NCI-H2081 treated with DMSO at 0.1 percent for 48 hours (cell line): Measurements from ENCODE around the gene SHROOM3.

Source experiments
- DNase-seq: peaks from one replicate; lab custom pipeline; 2025; lab: John Stamatoyannopoulos, UW

SHROOM3 gene

GRCh38 chr4:76663824-76664223 is 228.8 kb downstream of the SHROOM3 start:
- no peak for DNase-seq

- no peak for DNase-seq
Measured at GRCh38 chr4:76665153-76665552, 230.1 kb downstream of the SHROOM3 start.

- DNase-seq: no peak
Measured at GRCh38 chr4:76665721-76666120, 230.7 kb downstream of the SHROOM3 start.

GRCh38 chr4:76666944-76667532 is 232.0 kb downstream of the SHROOM3 start:
- no peak for DNase-seq

GRCh38 chr4:76670631-76671030 is 235.6 kb downstream of the SHROOM3 start:
- no peak for DNase-seq

GRCh38 chr4:76673362-76673761 is 238.3 kb downstream of the SHROOM3 start:
- DNase-seq: no peak

GRCh38 chr4:76674983-76675382 is 240.0 kb downstream of the SHROOM3 start:
- DNase-seq: no peak

GRCh38 chr4:76677571-76678326 is 242.7 kb downstream of the SHROOM3 start:
- no peak for DNase-seq

- no peak for DNase-seq
Measured at GRCh38 chr4:76679691-76680090, 244.7 kb downstream of the SHROOM3 start.

GRCh38 chr4:76680952-76681351 is 245.9 kb downstream of the SHROOM3 start:
- DNase-seq: no peak

- no peak for DNase-seq
Measured at GRCh38 chr4:76681996-76682395, 247.0 kb downstream of the SHROOM3 start.

GRCh38 chr4:76683144-76683543 is 248.1 kb downstream of the SHROOM3 start:
- DNase-seq: no peak

- DNase-seq: peak; percentile 21
Measured at GRCh38 chr4:76687746-76688448, 252.9 kb downstream of the SHROOM3 start.

GRCh38 chr4:76688619-76689144 is 253.7 kb downstream of the SHROOM3 start:
- no peak for DNase-seq

GRCh38 chr4:76689145-76689817 is 254.3 kb downstream of the SHROOM3 start:
- DNase-seq: peak; percentile 3

GRCh38 chr4:76690011-76690905 is 255.2 kb downstream of the SHROOM3 start:
- no peak for DNase-seq

- peak; percentile 6 for DNase-seq
Measured at GRCh38 chr4:76690906-76691275, 255.9 kb downstream of the SHROOM3 start.

- DNase-seq: no peak
Measured at GRCh38 chr4:76691807-76692582, 257.0 kb downstream of the SHROOM3 start.

GRCh38 chr4:76692761-76693160 is 257.7 kb downstream of the SHROOM3 start:
- DNase-seq: no peak

- DNase-seq: no peak
Measured at GRCh38 chr4:76694056-76694455, 259.0 kb downstream of the SHROOM3 start.

- no peak for DNase-seq
Measured at GRCh38 chr4:76696109-76696508, 261.1 kb downstream of the SHROOM3 start.
